HepG2 (cell line): Measurements from ENCODE around the gene SPRY1. TPM values are rescaled to one million over a fixed set of nuclear protein-coding genes. Genes with fewer than 3 reads are reported as not detected.
A peak's percentile ranks its signal among the peaks of the same experiment; 100 is the strongest.

Experiments used
- AKNA ChIP-seq: sonication (generic); formaldehyde crosslinking; IDR thresholded peaks from 2 replicates; pipeline ENCODE4 v1.4.0; 2020; ENCODE audit warnings: missing genetic modification reagents, borderline replicate concordance
- BHLHE40 ChIP-seq: IDR thresholded peaks from 2 replicates; pipeline ENCODE4 v1.6.1; 2011; ENCODE audit warnings: low read length, improper control_type of control experiment
- NFYC ChIP-seq: IDR thresholded peaks from 2 replicates; pipeline ENCODE4 v1.6.1; 2016; ENCODE audit warnings: missing genetic modification reagents, missing compliant biosample characterization
- PCBP1 ChIP-seq: fragments of 200-400 bp; formaldehyde crosslinking; IDR thresholded peaks from 2 replicates; pipeline ENCODE4 v1.6.1; 2017; ENCODE audit warnings: mild to moderate bottlenecking, low read depth, low read length, borderline replicate concordance
- PITX1 ChIP-seq: sonication (generic); formaldehyde crosslinking; IDR thresholded peaks from 2 replicates; pipeline ENCODE4 v1.5.1; 2020; ENCODE audit warnings: mild to moderate bottlenecking, missing genetic modification reagents
- ZNF121 ChIP-seq: sonication (generic); formaldehyde crosslinking; IDR thresholded peaks from 2 replicates; pipeline ENCODE4 v1.5.0; 2020; ENCODE audit warnings: mild to moderate bottlenecking, missing genetic modification reagents
- ZNF326 ChIP-seq: sonication (generic); formaldehyde crosslinking; IDR thresholded peaks from 2 replicates; pipeline ENCODE4 v1.4.0; 2020; ENCODE audit warnings: missing genetic modification reagents, borderline replicate concordance
- ZNF331 ChIP-seq: sonication (generic); formaldehyde crosslinking; IDR thresholded peaks from 2 replicates; pipeline ENCODE4 v1.4.0; 2020; ENCODE audit warnings: missing genetic modification reagents
- ZNF362 ChIP-seq: sonication (generic); formaldehyde crosslinking; IDR thresholded peaks from 2 replicates; pipeline ENCODE4 v1.4.0; 2020; ENCODE audit warnings: missing genetic modification reagents, mild to moderate bottlenecking, borderline replicate concordance
- ZNF605 ChIP-seq: sonication (generic); formaldehyde crosslinking; IDR thresholded peaks from 2 replicates; pipeline ENCODE4 v1.8.0; 2022; ENCODE audit warnings: mild to moderate bottlenecking, missing genetic modification reagents
- ZSCAN22 ChIP-seq: sonication (generic); formaldehyde crosslinking; IDR thresholded peaks from 2 replicates; pipeline ENCODE4 v1.4.0; 2020; ENCODE audit warnings: mild to moderate bottlenecking, missing genetic modification reagents
- ZSCAN31 ChIP-seq: sonication (generic); formaldehyde crosslinking; IDR thresholded peaks from 2 replicates; pipeline ENCODE4 v1.5.0; 2020; ENCODE audit warnings: low read depth, mild to moderate bottlenecking, missing genetic modification reagents
- polyA plus RNA-seq, 8 experiments: library from polyadenylated mRNA; depleted of rRNA in 3 of 8; stranded (reverse) in 7 of 8; unstranded in 1 of 8; fragments of >200 nt; fragmentation: Illumina TruSeq in 4 of 8; extraction: Trizol in 4 of 8; gene quantifications; 2 replicates each; pipeline versions ENCODE4 v1.2.1 to v1.2.3, GENCODE V29; 2011 to 2016; ENCODE audit warnings: low read depth in 4 of 8, missing spikeins in 1 of 8, mixed read lengths in 1 of 8; ENCODE audit not compliant: insufficient read depth in 1 of 8
- total RNA-seq, 5 experiments: library from RNA; depleted of rRNA; stranded (reverse); fragments of >200 nt; fragmentation: Illumina TruSeq; extraction: Trizol; gene quantifications; 2 replicates each; pipeline ENCODE4 v1.2.3, GENCODE V29; 2016; ENCODE audit warnings: low read depth in 1 of 5
- TF ChIP-seq, protein P1 (sequence below): sonication (generic); formaldehyde crosslinking; IDR thresholded peaks from 2 replicates; pipeline ENCODE4 v1.4.0; 2020; ENCODE audit warnings: missing genetic modification reagents, borderline replicate concordance
- TF ChIP-seq, protein P2 (sequence below): sonication (generic); formaldehyde crosslinking; conservative IDR thresholded peaks from 2 replicates; pipeline ENCODE4 v1.4.0; 2020; ENCODE audit warnings: missing genetic modification reagents
- TF ChIP-seq, protein P3 (sequence below): sonication (generic); formaldehyde crosslinking; IDR thresholded peaks from 2 replicates; pipeline ENCODE4 v1.4.0; 2020; ENCODE audit warnings: missing genetic modification reagents, low read depth, mild to moderate bottlenecking, borderline replicate concordance

SPRY1 gene
- total and polyA plus RNA-seq, 2 of the 13 experiments (the other 11 are each of a cell fraction or from before 2014, with no cell fraction given), result 24.7 to 33.4 TPM

- TF ChIP-seq AKNA, result no peak
- TF ChIP-seq, protein P1, sequence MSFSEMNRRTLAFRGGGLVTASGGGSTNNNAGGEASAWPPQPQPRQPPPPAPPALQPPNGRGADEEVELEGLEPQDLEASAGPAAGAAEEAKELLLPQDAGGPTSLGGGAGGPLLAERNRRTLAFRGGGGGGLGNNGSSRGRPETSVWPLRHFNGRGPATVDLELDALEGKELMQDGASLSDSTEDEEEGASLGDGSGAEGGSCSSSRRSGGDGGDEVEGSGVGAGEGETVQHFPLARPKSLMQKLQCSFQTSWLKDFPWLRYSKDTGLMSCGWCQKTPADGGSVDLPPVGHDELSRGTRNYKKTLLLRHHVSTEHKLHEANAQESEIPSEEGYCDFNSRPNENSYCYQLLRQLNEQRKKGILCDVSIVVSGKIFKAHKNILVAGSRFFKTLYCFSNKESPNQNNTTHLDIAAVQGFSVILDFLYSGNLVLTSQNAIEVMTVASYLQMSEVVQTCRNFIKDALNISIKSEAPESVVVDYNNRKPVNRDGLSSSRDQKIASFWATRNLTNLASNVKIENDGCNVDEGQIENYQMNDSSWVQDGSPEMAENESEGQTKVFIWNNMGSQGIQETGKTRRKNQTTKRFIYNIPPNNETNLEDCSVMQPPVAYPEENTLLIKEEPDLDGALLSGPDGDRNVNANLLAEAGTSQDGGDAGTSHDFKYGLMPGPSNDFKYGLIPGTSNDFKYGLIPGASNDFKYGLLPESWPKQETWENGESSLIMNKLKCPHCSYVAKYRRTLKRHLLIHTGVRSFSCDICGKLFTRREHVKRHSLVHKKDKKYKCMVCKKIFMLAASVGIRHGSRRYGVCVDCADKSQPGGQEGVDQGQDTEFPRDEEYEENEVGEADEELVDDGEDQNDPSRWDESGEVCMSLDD, result no peak
- 0 out of 2 replicates have a peak, but pooled peaks have one; percentile 20 for TF ChIP-seq ZNF331 (CRISPR knock-in tag)
- TF ChIP-seq ZNF605, result no peak; the same call in 1 of the 2 replicates
- TF ChIP-seq ZSCAN22 (CRISPR knock-in tag), result no peak
- peak; percentile 64; the same call in 1 of the 2 replicates for TF ChIP-seq ZNF362 (CRISPR knock-in tag)
- TF ChIP-seq, protein P2, sequence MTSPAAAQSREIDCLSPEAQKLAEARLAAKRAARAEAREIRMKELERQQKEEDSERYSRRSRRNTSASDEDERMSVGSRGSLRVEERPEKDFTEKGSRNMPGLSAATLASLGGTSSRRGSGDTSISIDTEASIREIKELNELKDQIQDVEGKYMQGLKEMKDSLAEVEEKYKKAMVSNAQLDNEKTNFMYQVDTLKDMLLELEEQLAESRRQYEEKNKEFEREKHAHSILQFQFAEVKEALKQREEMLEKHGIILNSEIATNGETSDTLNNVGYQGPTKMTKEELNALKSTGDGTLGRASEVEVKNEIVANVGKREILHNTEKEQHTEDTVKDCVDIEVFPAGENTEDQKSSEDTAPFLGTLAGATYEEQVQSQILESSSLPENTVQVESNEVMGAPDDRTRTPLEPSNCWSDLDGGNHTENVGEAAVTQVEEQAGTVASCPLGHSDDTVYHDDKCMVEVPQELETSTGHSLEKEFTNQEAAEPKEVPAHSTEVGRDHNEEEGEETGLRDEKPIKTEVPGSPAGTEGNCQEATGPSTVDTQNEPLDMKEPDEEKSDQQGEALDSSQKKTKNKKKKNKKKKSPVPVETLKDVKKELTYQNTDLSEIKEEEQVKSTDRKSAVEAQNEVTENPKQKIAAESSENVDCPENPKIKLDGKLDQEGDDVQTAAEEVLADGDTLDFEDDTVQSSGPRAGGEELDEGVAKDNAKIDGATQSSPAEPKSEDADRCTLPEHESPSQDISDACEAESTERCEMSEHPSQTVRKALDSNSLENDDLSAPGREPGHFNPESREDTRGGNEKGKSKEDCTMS, result no peak
- no peak for TF ChIP-seq ZNF326 (CRISPR knock-in tag)
- no peak for TF ChIP-seq NFYC (CRISPR knock-in tag)
- TF ChIP-seq, protein P3, sequence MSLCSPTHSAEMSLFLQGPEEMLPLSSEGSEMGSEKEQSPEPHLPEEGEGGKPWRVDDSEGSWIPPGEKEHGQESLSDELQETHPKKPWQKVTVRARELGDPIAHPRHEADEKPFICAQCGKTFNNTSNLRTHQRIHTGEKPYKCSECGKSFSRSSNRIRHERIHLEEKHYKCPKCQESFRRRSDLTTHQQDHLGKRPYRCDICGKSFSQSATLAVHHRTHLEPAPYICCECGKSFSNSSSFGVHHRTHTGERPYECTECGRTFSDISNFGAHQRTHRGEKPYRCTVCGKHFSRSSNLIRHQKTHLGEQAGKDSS (CRISPR knock-in tag), result no peak
- no peak; the same call in none of the 2 replicates for TF ChIP-seq ZSCAN31 (CRISPR knock-in tag)
- TF ChIP-seq BHLHE40, result peak; percentile 95
- peak; percentile 72 for TF ChIP-seq PITX1 (CRISPR knock-in tag)
- TF ChIP-seq ZNF121 (CRISPR knock-in tag), result no peak
- no peak for TF ChIP-seq PCBP1
Measured at GRCh38 chr4:123397144-123398065, 810 bp downstream of the SPRY1 start (continued).
